Naive B cell (primary cell): Measurements from ENCODE around the gene TSPAN3. TPM values are rescaled to one million over a fixed set of nuclear protein-coding genes. Genes with fewer than 3 reads are reported as not detected.

Source experiments
- ATAC-seq, 2 donors: fragments of 150-1000 bp; cut with Tn5 transposase; 2 replicates each; pipeline ENCODE4 v1.10.0; 2021; ENCODE audit warnings: low read depth in 2 of 2, mild to moderate bottlenecking in 2 of 2, moderate library complexity in 2 of 2
- DNase-seq: peaks from one replicate; pipeline ENCODE4 v3.0.0; 2022
- H3K27ac Mint-ChIP-seq, 6 donors: one replicate each; pipeline ENCODE4 v1.8.0; 2020 to 2022; ENCODE audit warnings: mild to moderate bottlenecking in 6 of 6, mixed read lengths in 6 of 6, moderate library complexity in 5 of 6, inconsistent platforms in 2 of 6
- H3K27me3 Mint-ChIP-seq, 3 donors: one replicate each; pipeline ENCODE4 v1.8.0; 2021 to 2022; ENCODE audit warnings: mixed read lengths in 3 of 3, mild to moderate bottlenecking in 1 of 3
- H3K36me3 Mint-ChIP-seq, 2 donors: one replicate each; pipeline ENCODE4 v1.8.0; 2020 to 2022; ENCODE audit warnings: mixed read lengths in 2 of 2, inconsistent platforms in 1 of 2, mild to moderate bottlenecking in 1 of 2
- H3K4me1 Mint-ChIP-seq, 3 donors: one replicate each; pipeline ENCODE4 v1.8.0; 2020 to 2022; ENCODE audit warnings: mixed read lengths in 3 of 3, inconsistent platforms in 1 of 3, mild to moderate bottlenecking in 1 of 3, moderate library complexity in 1 of 3
- H3K4me3 Mint-ChIP-seq, 8 donors: one replicate each; pipeline ENCODE4 v1.8.0; 2020 to 2022; ENCODE audit warnings: mild to moderate bottlenecking in 8 of 8, mixed read lengths in 8 of 8, moderate library complexity in 8 of 8, inconsistent platforms in 2 of 8
- H3K9me3 Mint-ChIP-seq, 7 donors: one replicate each; pipeline ENCODE4 v1.8.0; 2020 to 2022; ENCODE audit warnings: mixed read lengths in 7 of 7, mild to moderate bottlenecking in 5 of 7, inconsistent platforms in 2 of 7, moderate library complexity in 1 of 7
- polyA plus RNA-seq, 6 donors: library from polyadenylated mRNA; unstranded; fragments of 300-500 nt; fragmentation: Illumina TruSeq; gene quantifications; one replicate each; pipeline ENCODE4 v1.2.3, GENCODE V29; 2021; ENCODE audit warnings: low read depth in 6 of 6

TSPAN3 gene
- polyA plus RNA-seq, 6 donors from 2014 or later = 418 to 685 (median 569) TPM

DNA sequence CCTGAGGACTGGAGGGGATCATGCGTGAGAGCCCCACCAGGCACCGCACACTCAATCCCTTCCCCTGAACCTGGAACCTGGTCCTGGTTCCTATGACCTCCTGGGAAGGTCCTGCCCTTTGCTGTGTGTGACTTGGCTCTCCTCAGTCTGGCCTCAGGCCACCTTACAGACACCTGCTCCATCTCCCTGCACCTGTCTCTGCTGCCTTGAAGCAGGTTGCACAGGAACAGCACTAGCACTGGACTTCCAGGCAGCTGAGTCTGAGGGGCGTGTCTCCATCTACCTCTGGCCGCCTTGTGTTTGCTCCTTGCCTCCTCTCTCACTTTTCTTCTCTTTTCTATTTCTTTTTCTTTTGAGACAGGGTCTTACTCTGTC is 60.6 kb downstream of the TSPAN3 start:
- peak overlapping the region in 3 of 6 donors; percentile 69 to 95 (median 82) for H3K27ac Mint-ChIP-seq
- H3K36me3 Mint-ChIP-seq = no peaks in the 10 kb centered on the region
- H3K4me1 Mint-ChIP-seq = peaks cover 61 to 73% (median 63%) of the 10 kb centered on the region in 3 donors
- no peaks in the 10 kb centered on the region for H3K27me3 Mint-ChIP-seq
- H3K9me3 Mint-ChIP-seq = no peaks in the 10 kb centered on the region
- DNase-seq (no peak), ATAC-seq (no peak)
- H3K4me3 Mint-ChIP-seq = peak overlapping the region in 3 of 8 donors; percentile 12 to 79 (median 12)

DNA sequence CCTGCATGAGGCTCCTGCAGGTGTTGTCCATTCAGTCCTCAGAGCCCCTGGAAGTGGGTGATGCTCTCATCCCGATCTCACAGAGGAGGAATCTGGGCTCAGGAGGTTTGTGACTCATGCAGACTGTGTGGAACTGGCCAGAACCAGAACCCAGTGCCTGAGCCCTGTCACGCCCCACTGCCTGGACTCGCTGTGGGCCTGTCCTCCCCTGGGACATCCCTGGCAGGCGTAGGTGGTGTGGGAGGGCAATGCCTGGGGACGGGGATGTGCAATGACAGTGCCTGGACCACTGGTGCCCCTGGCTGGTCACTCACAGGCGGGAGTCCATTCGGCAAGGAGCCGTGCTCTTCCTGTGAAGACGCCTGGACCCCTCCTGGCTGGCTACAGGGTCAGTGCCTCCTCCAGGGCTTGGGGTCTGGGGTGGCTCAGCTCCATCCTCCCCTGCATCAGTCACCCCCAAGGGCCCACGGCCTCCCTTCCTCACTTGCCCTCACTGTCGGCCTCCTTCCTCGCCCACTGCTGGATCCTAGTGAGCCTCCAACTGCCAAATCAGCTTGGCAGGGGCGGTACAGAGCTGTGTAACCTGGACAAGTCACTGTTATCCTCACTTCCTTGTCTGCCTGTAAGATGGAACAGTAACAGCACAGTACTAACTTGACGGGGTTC is 61.1 kb downstream of the TSPAN3 start:
- H3K36me3 Mint-ChIP-seq = no peaks in the 10 kb centered on the region
- H3K27ac Mint-ChIP-seq = peak overlapping the region in 4 of 6 donors; percentile 39 to 95 (median 76)
- no peaks in the 10 kb centered on the region for H3K9me3 Mint-ChIP-seq
- ATAC-seq (no peak), DNase-seq (no peak)
- H3K27me3 Mint-ChIP-seq = no peaks in the 10 kb centered on the region
- H3K4me1 Mint-ChIP-seq = peaks cover 57 to 70% (median 60%) of the 10 kb centered on the region in 3 donors
- H3K4me3 Mint-ChIP-seq = peak overlapping the region in 1 of 8 donors; percentile 12

DNA sequence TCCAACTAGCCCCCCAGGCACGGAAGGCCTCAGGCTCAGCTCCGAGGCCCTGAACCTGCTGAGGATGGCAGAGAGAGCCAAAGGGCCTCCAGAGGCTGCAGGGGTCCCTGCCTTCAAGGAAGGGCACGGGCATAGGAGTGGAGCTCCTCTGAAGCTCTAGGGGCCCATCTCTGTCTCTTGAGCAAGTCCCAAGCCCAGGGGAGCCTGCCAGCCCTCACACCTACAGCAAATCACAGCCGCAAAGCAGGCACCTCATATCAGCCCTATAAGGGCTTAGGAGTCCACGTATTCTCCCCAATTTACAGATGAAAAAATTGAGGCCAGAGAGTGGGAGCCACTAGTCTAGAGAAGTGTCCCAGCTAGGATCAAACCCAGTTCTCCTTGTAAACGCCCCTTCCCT is 61.7 kb downstream of the TSPAN3 start:
- DNase-seq = no peak
- Mint-ChIP-seq H3K27me3 (no peaks in the 10 kb centered on the region), H3K9me3 (peaks cover 0 to under 1% (median 0%) of the 10 kb centered on the region in 7 donors), H3K4me1 (peaks cover 57 to 70% (median 61%) of the 10 kb centered on the region in 3 donors), H3K27ac (peak overlapping the region in 4 of 6 donors; percentile 10 to 69 (median 43)), H3K36me3 (peaks cover 0 to 5% of the 10 kb centered on the region in 2 donors), H3K4me3 (peak overlapping the region in 1 of 8 donors; percentile 79)
- ATAC-seq = no peak

DNA sequence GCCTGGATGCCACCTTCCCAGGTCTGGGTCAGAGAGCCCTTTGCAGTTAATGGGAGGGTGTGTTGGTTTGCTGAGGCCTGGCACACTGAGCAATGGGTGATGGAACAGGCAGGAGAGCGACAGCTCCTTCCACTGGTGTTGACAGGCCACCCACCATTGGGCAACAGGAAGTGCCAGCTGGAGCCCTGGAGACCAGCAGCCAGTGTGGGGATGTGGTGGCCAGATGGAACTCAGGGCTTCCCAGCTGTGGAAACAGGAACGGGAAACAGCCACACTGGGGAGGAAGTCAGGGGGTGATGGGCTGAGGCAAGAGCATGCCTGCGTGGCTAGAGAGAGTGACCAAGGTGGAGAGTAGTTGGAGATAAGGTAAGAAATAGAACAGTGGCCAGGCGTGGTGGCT is 66.7 kb downstream of the TSPAN3 start:
- H3K4me3 Mint-ChIP-seq = peak overlapping the region in 6 of 8 donors; percentile 12 to 86 (median 62)
- H3K27me3 Mint-ChIP-seq = no peaks in the 10 kb centered on the region
- peaks cover 0 to 9% of the 10 kb centered on the region in 2 donors for H3K36me3 Mint-ChIP-seq
- H3K4me1 Mint-ChIP-seq = peaks cover 43 to 54% (median 51%) of the 10 kb centered on the region in 3 donors
- peak overlapping the region in 5 of 6 donors; percentile 34 to 86 (median 76) for H3K27ac Mint-ChIP-seq
- DNase-seq = no peak
- no peak for ATAC-seq
- peaks cover 0 to 4% (median 0%) of the 10 kb centered on the region in 7 donors for H3K9me3 Mint-ChIP-seq

DNA sequence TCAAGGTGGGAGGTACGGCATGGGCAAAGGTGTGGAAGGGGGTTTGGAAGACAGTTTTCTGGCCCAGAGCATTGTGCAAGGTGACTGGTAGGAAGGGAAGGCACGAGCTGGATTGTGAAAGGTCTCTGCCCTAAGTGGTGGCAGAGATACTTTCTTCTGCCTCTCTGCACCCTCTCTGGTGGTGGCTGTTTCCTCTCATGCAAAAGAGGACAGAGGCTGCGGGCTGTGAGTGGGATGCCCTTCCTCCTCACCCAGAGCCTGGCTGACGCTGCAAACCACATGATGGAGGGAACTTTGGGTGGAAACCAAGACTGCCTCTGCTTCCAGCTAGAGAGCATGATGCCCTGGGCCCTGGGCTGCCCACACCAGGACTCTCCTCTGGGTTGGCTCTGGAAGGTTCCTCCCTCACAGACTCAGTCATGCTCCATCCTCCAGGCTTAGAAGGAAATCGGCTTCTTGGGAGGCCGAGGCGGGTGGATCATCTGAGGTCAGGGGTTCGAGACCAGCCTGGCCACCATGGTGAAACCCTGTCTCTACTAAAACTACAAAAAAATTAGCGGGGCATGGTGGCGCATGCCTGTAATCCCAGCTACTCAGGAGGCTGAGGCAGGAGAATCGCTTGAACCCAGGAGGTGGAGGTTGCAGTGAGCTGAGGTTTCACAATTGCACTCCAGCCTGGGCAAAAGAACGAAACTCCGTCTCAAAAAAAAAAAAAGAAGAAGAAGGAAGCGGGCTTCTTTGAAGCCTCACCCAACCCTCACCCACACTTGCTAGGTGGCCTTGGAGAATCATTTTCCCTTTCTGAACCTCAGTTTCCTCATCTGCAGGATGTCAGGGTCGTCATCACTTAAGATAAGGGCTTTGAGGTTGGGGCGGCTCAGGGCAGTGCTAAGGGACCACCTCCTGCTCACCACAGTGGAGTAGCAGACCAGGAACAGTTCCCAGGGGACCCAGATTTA is 67.7 kb downstream of the TSPAN3 start:
- ATAC-seq = peak; percentile 91 to 92
- Mint-ChIP-seq H3K4me1 (peaks cover 44 to 56% (median 49%) of the 10 kb centered on the region in 3 donors), H3K27ac (peak overlapping the region; percentile 4 to 96 (median 91)), H3K4me3 (peak overlapping the region; percentile 47 to 88 (median 76)), H3K27me3 (no peaks in the 10 kb centered on the region), H3K9me3 (peaks cover 0 to 4% (median 0%) of the 10 kb centered on the region in 7 donors), H3K36me3 (peaks cover 0 to 9% of the 10 kb centered on the region in 2 donors)
- DNase-seq = peak; percentile 58

DNA sequence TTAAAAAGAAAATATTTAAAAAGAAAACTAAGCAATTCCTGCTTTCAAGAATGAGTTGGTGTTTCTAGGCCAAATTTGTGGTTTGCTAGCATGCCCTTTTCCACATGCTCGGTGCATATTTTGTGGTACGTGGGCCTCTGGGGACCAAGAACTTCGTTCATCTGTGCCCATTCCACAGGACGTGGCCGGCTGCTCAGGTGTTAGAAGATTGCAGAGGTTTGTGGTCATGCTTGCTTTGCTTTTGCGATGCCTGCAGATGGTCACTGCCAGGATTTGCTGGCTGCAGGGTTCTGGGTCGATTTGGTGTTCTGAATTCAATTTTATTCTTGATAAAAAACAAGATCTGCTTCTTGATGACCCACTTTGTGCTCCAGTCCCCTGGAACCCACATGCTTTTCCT is 68.5 kb downstream of the TSPAN3 start:
- H3K36me3 Mint-ChIP-seq = peaks cover 0 to 9% of the 10 kb centered on the region in 2 donors
- peaks cover 47 to 63% (median 52%) of the 10 kb centered on the region in 3 donors for H3K4me1 Mint-ChIP-seq
- DNase-seq = no peak
- ATAC-seq = peak in 1 of 2 donors; percentile 18
- H3K4me3 Mint-ChIP-seq = peak overlapping the region; percentile 47 to 88 (median 76)
- H3K27me3 Mint-ChIP-seq = no peaks in the 10 kb centered on the region
- peaks cover 0 to 4% (median 0%) of the 10 kb centered on the region in 7 donors for H3K9me3 Mint-ChIP-seq
- peak overlapping the region in 5 of 6 donors; percentile 57 to 96 (median 89) for H3K27ac Mint-ChIP-seq

DNA sequence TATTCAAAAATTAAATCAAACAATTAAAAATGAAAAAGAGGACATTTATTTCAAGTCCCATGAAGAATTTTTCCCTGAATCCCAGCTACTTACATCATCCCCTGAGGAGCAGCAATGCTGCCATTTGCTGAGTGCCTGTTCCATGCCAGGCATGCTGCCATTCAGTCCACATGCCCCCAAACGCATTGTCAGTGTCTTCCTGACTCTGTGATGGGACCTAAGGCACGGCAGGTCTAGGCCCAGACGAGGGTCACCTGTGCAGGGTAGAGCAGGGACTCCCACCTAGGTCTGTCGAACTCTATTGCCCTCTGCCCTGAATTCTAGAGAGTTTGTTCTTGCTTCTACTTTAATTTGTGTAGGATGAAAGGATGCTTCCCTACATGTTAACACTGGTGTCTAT is 68.9 kb downstream of the TSPAN3 start:
- Mint-ChIP-seq H3K4me3 (peak overlapping the region in 4 of 8 donors; percentile 47 to 82 (median 76)), H3K9me3 (peaks cover 0 to 4% (median 0%) of the 10 kb centered on the region in 7 donors), H3K4me1 (peaks cover 50 to 67% (median 57%) of the 10 kb centered on the region in 3 donors), H3K27me3 (no peaks in the 10 kb centered on the region), H3K27ac (peak overlapping the region in 3 of 6 donors; percentile 57 to 70 (median 57)), H3K36me3 (peaks cover 0 to 9% of the 10 kb centered on the region in 2 donors)
- DNase-seq (no peak), ATAC-seq (no peak)

DNA sequence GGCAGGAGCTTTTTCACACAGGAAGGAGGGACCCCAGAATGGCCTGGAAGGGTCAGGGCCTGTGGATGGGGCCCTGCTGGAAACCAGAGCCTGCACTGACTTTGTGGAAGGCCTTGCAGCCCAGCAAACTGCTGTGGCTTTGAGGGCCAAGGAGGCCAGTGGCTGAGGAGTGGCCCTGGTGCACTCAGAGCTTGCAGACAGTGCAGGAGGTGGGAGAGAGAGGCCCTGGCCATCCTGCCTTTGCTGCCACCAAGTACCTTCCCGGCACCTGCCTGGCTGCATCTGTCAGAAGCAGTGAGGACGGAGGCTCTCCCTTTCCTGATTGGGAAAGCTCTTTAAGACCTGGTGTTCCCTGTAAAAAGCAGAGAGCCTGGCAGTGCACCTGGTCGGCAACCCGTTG is 69.6 kb downstream of the TSPAN3 start:
- Mint-ChIP-seq H3K27me3 (no peaks in the 10 kb centered on the region), H3K9me3 (peaks cover 0 to 4% (median 0%) of the 10 kb centered on the region in 7 donors), H3K36me3 (peaks cover 0 to 9% of the 10 kb centered on the region in 2 donors), H3K4me1 (peaks cover 50 to 73% (median 57%) of the 10 kb centered on the region in 3 donors), H3K4me3 (peak overlapping the region in 6 of 8 donors; percentile 47 to 76 (median 63)), H3K27ac (peak overlapping the region in 1 of 6 donors; percentile 24)
- no peak for DNase-seq
- ATAC-seq = no peak

DNA sequence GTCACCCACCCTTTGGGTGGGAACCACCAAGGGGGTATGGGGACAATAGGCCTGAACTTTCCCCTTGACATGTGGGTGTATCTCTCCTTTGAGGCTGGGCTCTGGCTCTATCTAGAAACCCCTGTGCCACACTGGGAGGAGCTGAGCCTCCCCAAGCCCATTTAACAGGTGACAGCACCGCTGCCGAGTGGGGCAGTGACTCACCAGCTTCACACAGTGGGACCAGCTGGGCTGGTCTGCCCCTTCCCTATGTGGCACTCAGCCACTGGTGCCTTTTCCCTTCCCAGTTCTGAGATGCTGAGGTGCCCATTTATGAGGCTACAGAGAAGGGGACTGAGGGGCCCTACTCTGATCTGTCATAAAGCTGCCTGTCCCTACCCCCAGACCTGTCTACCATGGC is 70.9 kb downstream of the TSPAN3 start:
- Mint-ChIP-seq H3K36me3 (peaks cover 0 to 9% of the 10 kb centered on the region in 2 donors), H3K27me3 (no peaks in the 10 kb centered on the region), H3K4me3 (peak overlapping the region in 1 of 8 donors; percentile 47), H3K9me3 (peaks cover 0 to 4% (median 0%) of the 10 kb centered on the region in 7 donors), H3K4me1 (peaks cover 57 to 79% (median 68%) of the 10 kb centered on the region in 3 donors), H3K27ac (no peak overlapping the region)
- no peak for ATAC-seq
- no peak for DNase-seq

DNA sequence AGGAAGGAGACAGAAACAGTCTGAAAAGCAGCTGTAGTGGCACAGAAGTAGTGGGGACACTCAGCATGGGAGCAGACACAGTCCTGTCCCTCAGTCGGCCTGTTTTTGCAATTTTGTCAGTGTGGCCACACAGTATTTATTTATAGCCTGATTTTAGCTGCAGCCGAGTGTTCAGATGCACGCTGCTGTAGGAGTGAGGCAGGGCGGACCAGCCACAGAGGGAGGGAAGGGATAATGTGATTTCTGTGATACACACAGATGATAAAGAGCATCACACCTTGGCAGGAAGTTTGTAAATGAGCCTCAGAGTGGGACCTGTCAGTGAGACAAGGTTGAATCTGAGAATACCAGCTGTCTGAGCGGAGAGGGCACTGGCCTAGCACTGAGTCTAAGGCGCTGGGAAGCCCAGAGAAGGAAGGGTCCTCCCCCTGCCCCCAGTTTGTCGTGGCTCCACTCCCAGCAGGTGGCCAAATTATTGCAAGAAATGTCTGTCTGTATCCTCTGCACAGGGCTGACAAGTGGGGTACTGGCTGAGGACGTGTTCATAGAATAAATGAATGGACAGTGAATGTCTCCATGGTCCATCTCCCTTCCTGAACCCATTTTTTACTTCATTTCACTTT is 72.1 kb downstream of the TSPAN3 start:
- no peaks in the 10 kb centered on the region for H3K36me3 Mint-ChIP-seq
- peaks cover 56 to 79% (median 71%) of the 10 kb centered on the region in 3 donors for H3K4me1 Mint-ChIP-seq
- H3K9me3 Mint-ChIP-seq = no peaks in the 10 kb centered on the region
- DNase-seq (no peak), ATAC-seq (no peak)
- no peaks in the 10 kb centered on the region for H3K27me3 Mint-ChIP-seq
- peak overlapping the region in 2 of 8 donors; percentile 3 to 6 for H3K4me3 Mint-ChIP-seq
- peak overlapping the region in 1 of 6 donors; percentile 56 for H3K27ac Mint-ChIP-seq

DNA sequence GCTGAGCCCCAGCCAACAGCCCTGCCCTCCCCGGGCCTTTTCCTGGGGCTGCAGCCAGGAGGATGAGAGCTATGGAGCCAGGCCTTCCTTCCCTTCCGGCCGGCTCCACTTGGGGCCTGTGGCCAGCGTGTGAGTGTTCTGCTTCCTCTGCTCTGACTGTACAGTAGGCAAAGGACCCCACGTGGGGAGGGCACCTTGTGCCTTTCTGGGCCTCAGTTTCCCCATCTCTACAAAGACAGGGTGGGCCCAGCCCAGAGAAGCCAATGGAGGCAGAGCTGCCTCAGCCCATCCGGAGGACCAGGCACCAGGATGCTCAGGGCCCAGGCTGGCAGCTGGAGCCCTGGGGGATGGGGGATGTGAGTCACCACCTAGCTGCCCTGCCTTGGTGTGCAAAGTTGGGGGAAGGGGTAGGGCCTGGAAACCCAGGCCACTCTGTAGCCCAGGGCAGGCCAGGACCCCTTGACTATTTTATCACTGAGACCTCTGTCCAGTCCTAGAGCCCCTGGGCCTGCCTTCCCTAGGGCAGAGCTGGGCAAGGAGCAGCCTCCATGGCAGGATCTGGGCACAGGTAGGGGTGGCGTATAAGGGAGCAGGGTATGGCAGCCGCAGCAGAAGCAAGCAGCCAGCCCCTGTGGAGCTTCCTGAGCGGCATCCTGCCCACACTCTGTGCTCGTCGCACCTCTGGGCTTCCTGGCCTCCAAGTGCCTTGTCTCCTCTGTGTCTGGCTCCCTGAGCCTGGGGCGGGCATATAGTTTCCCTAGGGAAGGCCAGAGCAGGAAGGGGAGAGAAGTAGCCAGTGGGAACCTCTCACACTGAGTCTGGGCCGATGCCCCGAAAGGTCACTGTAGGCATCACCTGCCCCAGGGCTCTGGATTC is 74.1 kb downstream of the TSPAN3 start:
- Mint-ChIP-seq H3K4me1 (peaks cover 43 to 67% (median 57%) of the 10 kb centered on the region in 3 donors), H3K9me3 (no peaks in the 10 kb centered on the region), H3K27ac (peak overlapping the region in 2 of 6 donors; percentile 56 to 78), H3K4me3 (peak overlapping the region; percentile 60 to 98 (median 95)), H3K36me3 (no peaks in the 10 kb centered on the region), H3K27me3 (no peaks in the 10 kb centered on the region)
- no peak for DNase-seq
- ATAC-seq = no peak

DNA sequence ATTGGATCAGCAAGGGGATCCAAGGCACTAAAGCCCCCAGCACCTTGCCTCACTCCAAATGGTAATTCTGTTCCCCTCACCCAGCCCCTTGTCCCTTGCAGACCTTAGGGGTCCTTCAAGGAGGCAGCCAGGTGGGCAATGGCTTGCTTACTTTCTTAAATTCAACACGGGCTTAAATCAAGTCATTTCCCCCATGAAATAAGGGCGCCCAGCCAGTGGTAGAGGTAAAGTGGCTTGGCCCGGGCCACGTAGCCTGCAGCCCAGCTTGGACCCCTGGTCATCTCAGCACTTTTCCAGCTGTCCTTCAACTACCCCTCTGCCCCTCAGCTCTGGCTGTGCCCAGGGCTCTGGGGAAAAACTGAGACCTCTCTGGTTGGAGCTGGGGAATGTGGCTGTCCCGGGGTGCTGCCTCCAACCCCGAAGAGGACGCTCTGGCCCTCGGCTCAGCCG is 74.8 kb downstream of the TSPAN3 start:
- Mint-ChIP-seq H3K4me3 (peak overlapping the region; percentile 87 to 98 (median 96)), H3K27ac (peak overlapping the region in 4 of 6 donors; percentile 93 to 98 (median 95)), H3K4me1 (peaks cover 38 to 61% (median 51%) of the 10 kb centered on the region in 3 donors), H3K36me3 (no peaks in the 10 kb centered on the region), H3K9me3 (no peaks in the 10 kb centered on the region), H3K27me3 (no peaks in the 10 kb centered on the region)
- no peak for DNase-seq
- ATAC-seq = no peak
